T-helper 1 cell (primary cell): ENCODE results near the gene BCAS4.

Experiments used
- DNase-seq, 5 donors: peaks; one replicate each; pipeline ENCODE4 v3.0.0-alpha.2; 2012 to 2020

BCAS4 gene

GRCh38 chr20:50916934-50917333, 122.1 kb downstream of the BCAS4 start:
- DNase-seq, result no peak

DNA sequence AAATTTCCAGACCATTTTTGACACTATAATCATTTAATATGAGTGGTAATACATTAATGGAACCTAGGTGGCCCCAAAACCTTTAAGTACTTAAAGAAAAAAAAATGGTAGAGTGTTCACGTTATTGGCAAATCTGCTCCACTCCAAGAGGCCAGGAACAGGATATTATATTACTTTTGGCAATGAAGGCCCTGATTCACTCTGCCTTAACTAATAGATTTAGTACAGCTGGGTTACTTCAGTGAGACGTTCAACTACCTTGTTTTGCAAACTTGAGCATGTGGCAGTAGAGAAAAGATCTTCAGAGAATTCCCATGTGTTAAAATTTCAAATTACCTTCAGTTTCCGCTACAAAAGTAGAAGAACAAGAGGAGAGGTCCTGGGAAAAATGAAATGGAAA, 123.5 kb downstream of the BCAS4 start:
- no peak for DNase-seq

- DNase-seq, result no peak
Observed at GRCh38 chr20:50919567-50919966, 124.7 kb downstream of the BCAS4 start.

- no peak for DNase-seq
Observed at GRCh38 chr20:50920997-50921396, 126.1 kb downstream of the BCAS4 start.

- DNase-seq, result no peak
Observed at GRCh38 chr20:50921803-50922501, 127.1 kb downstream of the BCAS4 start.

DNA sequence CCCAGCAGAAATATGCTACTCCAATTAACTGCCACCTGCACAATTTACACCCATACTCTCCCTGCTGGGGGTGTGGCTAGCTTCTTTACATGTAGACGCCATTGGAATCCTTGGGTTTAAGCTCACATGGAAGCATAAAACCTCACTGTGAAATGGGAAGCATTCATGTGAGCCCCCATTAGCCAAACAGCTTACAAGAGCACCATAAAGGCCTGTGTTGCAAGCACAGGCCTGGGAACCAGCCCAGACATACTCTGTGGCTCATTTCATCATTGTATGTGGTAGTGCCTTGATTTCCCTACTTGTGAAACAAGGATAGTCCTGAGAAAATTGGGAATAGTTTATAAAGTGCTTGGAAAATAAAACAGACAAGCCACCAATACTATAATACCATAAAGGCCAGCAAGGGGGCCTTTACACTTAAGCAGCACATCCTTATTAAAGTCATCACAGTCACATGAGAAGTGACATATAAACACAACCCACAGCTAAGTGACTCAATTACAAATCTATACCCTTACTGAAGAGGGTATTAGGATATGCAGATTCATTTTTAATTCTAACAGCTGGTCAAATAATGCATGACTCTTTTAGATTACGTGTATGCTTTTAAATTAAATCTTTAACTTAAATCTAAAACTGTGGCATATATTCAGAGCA, 129.5 kb downstream of the BCAS4 start:
- no peak for DNase-seq

DNA sequence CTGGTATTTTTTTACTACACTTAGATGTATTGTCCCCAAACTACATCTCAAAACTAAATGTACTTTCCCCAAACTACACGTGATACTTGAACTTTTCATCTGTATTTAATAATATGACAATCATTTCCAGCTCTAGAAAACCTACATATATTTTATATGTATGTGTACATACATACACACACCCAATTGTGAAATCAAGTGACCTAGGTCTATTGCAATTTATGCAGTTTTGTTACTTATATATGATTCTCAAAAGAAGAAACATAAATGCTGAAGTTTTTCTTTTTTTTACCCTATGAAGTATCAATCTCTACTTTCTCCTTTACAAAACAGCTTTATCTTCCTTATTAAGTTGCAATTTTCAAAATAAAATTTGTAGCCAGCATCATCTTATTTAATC, 131.7 kb downstream of the BCAS4 start:
- no peak for DNase-seq
